ENCODE data around the gene SIAH3. TPM values are rescaled to one million over a fixed set of nuclear protein-coding genes. Genes with fewer than 3 reads are reported as not detected.

Gene SIAH3
- total RNA-seq, 1 experiment from 2014 or later, result not detected

DNA sequence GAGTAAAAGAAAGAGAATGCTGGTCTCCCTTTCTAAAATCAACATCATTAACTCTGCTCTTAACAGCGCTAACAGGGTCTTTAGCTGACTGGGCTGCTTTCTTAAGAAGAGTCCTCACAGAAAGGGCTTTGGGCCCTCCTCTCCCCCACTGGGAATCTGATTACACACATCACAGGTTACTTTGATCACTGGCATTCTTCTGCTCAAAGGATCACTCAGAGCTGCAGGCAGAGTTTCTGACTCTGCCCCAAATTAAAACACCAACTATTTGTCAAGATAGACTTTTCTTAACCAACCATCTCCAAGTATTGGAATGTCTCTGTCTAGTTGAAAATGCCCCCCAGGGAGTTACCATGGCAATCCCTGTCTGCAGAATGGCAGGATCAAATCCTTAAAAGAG is 31.1 kb upstream of the SIAH3 start:
- Mint-ChIP-seq H3K9me3 (no peaks in the 10 kb centered on the region; a peak in 1 of 5 replicates), H3K36me3 (ENCODE audit: insufficient read depth in 1 of 3, low read depth in 3 of 3) (no peaks in the 10 kb centered on the region), H3K4me3 (no peak overlapping the region), H3K27me3 (ENCODE audit: low read depth) (peaks cover 54% of the 10 kb centered on the region), H3K27ac (no peak overlapping the region; a peak in 1 of 7 replicates), H3K4me1 (peaks cover 17 to 20% of the 10 kb centered on the region in 2 experiments)
- Histone ChIP-seq H2BK12ac (ENCODE audit: insufficient read length, low read depth, low read length) (no peak overlapping the region), H3K9ac (ENCODE audit: extremely low read depth, insufficient read length, low read length) (no peak overlapping the region), H3T11ph (ENCODE audit: low read length) (no peak overlapping the region), H2BK20ac (ENCODE audit: low read depth, low read length, poor library complexity, severe bottlenecking) (no peak overlapping the region), H3K23me2 (ENCODE audit: insufficient read length, low read depth, low read length, poor library complexity, severe bottlenecking) (no peaks in the 10 kb centered on the region), H3K79me2 (ENCODE audit: insufficient read depth, low read length) (no peaks in the 10 kb centered on the region), H3K4me2 (ENCODE audit: insufficient read depth, insufficient read length, low read length) (no peak overlapping the region), H3K27me3 (ENCODE audit: insufficient read depth, low read length) (no peaks in the 10 kb centered on the region; the same call in 1 of the 2 replicates), H2BK15ac (ENCODE audit: low read depth, low read length) (no peak overlapping the region), H3K4ac (ENCODE audit: low read depth, low read length) (no peak overlapping the region), H4K91ac (ENCODE audit: insufficient read length, low read depth, low read length) (no peak overlapping the region), H4K8ac (replicated peaks; ENCODE audit: insufficient read length, low read depth, low read length) (no peak overlapping the region), H3K56ac (ENCODE audit: insufficient read length, low read depth, low read length) (no peak overlapping the region), H3K18ac (ENCODE audit: insufficient read length, low read depth, low read length) (no peak overlapping the region), H2BK120ac (ENCODE audit: low read depth, low read length, poor library complexity, severe bottlenecking) (no peak overlapping the region), H3K4me1 (ENCODE audit: insufficient read depth, low read length) (no peaks in the 10 kb centered on the region; the same call in 1 of the 2 replicates), H3K9me3 (ENCODE audit: control insufficient read depth, low read depth, low read length) (no peaks in the 10 kb centered on the region), H4K20me1 (ENCODE audit: control insufficient read depth, insufficient read depth, insufficient read length) (no peaks in the 10 kb centered on the region), H3K27ac (ENCODE audit: insufficient read length, low read depth, low read length) (no peak overlapping the region), H3K23ac (ENCODE audit: insufficient read length, low read depth, low read length) (no peak overlapping the region), H3K14ac (ENCODE audit: insufficient read depth, low read length) (no peak overlapping the region), H2AFZ (ENCODE audit: low read length) (no peak overlapping the region), H2BK5ac (ENCODE audit: insufficient read length, low read length) (no peak overlapping the region), H2AK5ac (ENCODE audit: insufficient read length, low read length) (no peak overlapping the region), H3K79me1 (ENCODE audit: insufficient read depth, low read depth, low read length, poor library complexity, severe bottlenecking) (no peaks in the 10 kb centered on the region), H4K5ac (ENCODE audit: insufficient read length, low read depth, low read length) (no peak overlapping the region)
- DNase-seq, result peak; percentile 48
- TF ChIP-seq, protein P1, sequence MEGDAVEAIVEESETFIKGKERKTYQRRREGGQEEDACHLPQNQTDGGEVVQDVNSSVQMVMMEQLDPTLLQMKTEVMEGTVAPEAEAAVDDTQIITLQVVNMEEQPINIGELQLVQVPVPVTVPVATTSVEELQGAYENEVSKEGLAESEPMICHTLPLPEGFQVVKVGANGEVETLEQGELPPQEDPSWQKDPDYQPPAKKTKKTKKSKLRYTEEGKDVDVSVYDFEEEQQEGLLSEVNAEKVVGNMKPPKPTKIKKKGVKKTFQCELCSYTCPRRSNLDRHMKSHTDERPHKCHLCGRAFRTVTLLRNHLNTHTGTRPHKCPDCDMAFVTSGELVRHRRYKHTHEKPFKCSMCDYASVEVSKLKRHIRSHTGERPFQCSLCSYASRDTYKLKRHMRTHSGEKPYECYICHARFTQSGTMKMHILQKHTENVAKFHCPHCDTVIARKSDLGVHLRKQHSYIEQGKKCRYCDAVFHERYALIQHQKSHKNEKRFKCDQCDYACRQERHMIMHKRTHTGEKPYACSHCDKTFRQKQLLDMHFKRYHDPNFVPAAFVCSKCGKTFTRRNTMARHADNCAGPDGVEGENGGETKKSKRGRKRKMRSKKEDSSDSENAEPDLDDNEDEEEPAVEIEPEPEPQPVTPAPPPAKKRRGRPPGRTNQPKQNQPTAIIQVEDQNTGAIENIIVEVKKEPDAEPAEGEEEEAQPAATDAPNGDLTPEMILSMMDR (conservative IDR thresholded peaks at IDR 0.05), result no peak
- WGBS (ENCODE audit: extremely low coverage, insufficient read length, low lambda C conversion rate), result no CpG with 5 or more reads among the region's 1 CpG
